Astrocyte (in vitro differentiated cells and primary cell): ENCODE data around the gene PDS5A. TPM values are rescaled to one million over a fixed set of nuclear protein-coding genes. Genes with fewer than 3 reads are reported as not detected.

ENCODE experiments used
- total RNA-seq: library from RNA; stranded (reverse); gene quantifications from 2 replicates; pipeline ENCODE4 v1.2.1, GENCODE V29; 2021

Gene PDS5A
- total RNA-seq, 1 donor from 2014 or later, result 55.9 TPM

Other genes starting within 250 kb of the PDS5A start
- gene N4BP2, start 78.9 kb upstream of the PDS5A start, total RNA-seq, result 12.1 and 14.5 TPM in 2 replicates
- not detected in 2 replicates for gene RHOH, start 219.1 kb upstream of the PDS5A start, total RNA-seq